Adipocyte (in vitro differentiated cells): ENCODE measurements around the gene PKDCC.

Experiments used
- DNase-seq: peaks from one replicate; pipeline ENCODE4 v3.0.0-alpha.2; 2015; ENCODE audit warnings: low read depth
- H3K27me3 ChIP-seq: replicated peaks from 2 replicates; pipeline ENCODE4 v1.7.0; 2013; ENCODE audit warnings: mild to moderate bottlenecking, low read length, moderate library complexity; ENCODE audit not compliant: control insufficient read depth, insufficient read depth
- H3K36me3 ChIP-seq: 2 replicates; pipeline ENCODE4 v1.7.0; 2013; ENCODE audit warnings: low read length, mild to moderate bottlenecking, moderate library complexity; ENCODE audit not compliant: control insufficient read depth, insufficient read depth, severe bottlenecking
- H3K4me1 ChIP-seq: 2 replicates; pipeline ENCODE4 v1.7.0; 2013; ENCODE audit warnings: mild to moderate bottlenecking, low read length, moderate library complexity; ENCODE audit not compliant: control insufficient read depth, insufficient read depth
- H3K4me3 ChIP-seq: 2 replicates; pipeline ENCODE4 v1.7.0; 2013; ENCODE audit warnings: mild to moderate bottlenecking, low read length, moderate library complexity
- H3K9ac ChIP-seq: 2 replicates; pipeline ENCODE4 v1.7.0; 2013; ENCODE audit warnings: mild to moderate bottlenecking, low read length, moderate library complexity
- H3K9me3 ChIP-seq: 2 replicates; pipeline ENCODE4 v1.7.0; 2013; ENCODE audit warnings: mild to moderate bottlenecking, low read length, moderate library complexity; ENCODE audit not compliant: control insufficient read depth

Gene PKDCC

GRCh38 chr2:42085706-42086487, 38.1 kb downstream of the PKDCC start:
- H3K9ac ChIP-seq: peak overlapping the region; percentile 41
- H3K4me1 ChIP-seq: peaks cover 16% of the 10 kb centered on the region
- DNase-seq: no peak
- H3K4me3 ChIP-seq: no peak overlapping the region
- H3K27me3 ChIP-seq: no peaks in the 10 kb centered on the region
- no peaks in the 10 kb centered on the region for H3K36me3 ChIP-seq
- H3K9me3 ChIP-seq: no peaks in the 10 kb centered on the region

- no peaks in the 10 kb centered on the region for H3K9me3 ChIP-seq
- peak overlapping the region; percentile 41 for H3K9ac ChIP-seq
- no peaks in the 10 kb centered on the region for H3K27me3 ChIP-seq
- H3K36me3 ChIP-seq: no peaks in the 10 kb centered on the region
- H3K4me3 ChIP-seq: no peak overlapping the region
- peak; percentile 84 for DNase-seq
- peaks cover 16% of the 10 kb centered on the region for H3K4me1 ChIP-seq
These were observed 38.7 kb downstream of the PKDCC start for GRCh38 chr2:42086500-42086953.

- DNase-seq: no peak
- no peaks in the 10 kb centered on the region for H3K9me3 ChIP-seq
- no peaks in the 10 kb centered on the region for H3K27me3 ChIP-seq
- H3K36me3 ChIP-seq: no peaks in the 10 kb centered on the region
- peaks cover 22% of the 10 kb centered on the region for H3K4me1 ChIP-seq
- H3K9ac ChIP-seq: peak overlapping the region; percentile 10
- H3K4me3 ChIP-seq: no peak overlapping the region
These were observed 39.5 kb downstream of the PKDCC start for GRCh38 chr2:42087137-42087856.

GRCh38 chr2:42087857-42088195, 40.0 kb downstream of the PKDCC start:
- Histone ChIP-seq H3K9me3 (no peaks in the 10 kb centered on the region), H3K4me1 (peaks cover 25% of the 10 kb centered on the region), H3K9ac (no peak overlapping the region), H3K36me3 (no peaks in the 10 kb centered on the region), H3K4me3 (no peak overlapping the region), H3K27me3 (no peaks in the 10 kb centered on the region)
- no peak for DNase-seq

GRCh38 chr2:42089340-42089925, 41.6 kb downstream of the PKDCC start:
- Histone ChIP-seq H3K36me3 (no peaks in the 10 kb centered on the region), H3K27me3 (no peaks in the 10 kb centered on the region), H3K4me3 (no peak overlapping the region), H3K4me1 (peaks cover 25% of the 10 kb centered on the region), H3K9ac (no peak overlapping the region), H3K9me3 (no peaks in the 10 kb centered on the region)
- DNase-seq: peak; percentile 34

GRCh38 chr2:42090216-42090615, 42.4 kb downstream of the PKDCC start:
- Histone ChIP-seq H3K27me3 (no peaks in the 10 kb centered on the region), H3K4me3 (no peak overlapping the region), H3K9me3 (no peaks in the 10 kb centered on the region), H3K4me1 (peaks cover 21% of the 10 kb centered on the region), H3K9ac (no peak overlapping the region), H3K36me3 (no peaks in the 10 kb centered on the region)
- DNase-seq: no peak

- H3K9ac ChIP-seq: no peak overlapping the region
- no peaks in the 10 kb centered on the region for H3K9me3 ChIP-seq
- peaks cover 9% of the 10 kb centered on the region for H3K4me1 ChIP-seq
- H3K27me3 ChIP-seq: no peaks in the 10 kb centered on the region
- H3K4me3 ChIP-seq: no peak overlapping the region
- DNase-seq: no peak
- H3K36me3 ChIP-seq: no peaks in the 10 kb centered on the region
These were observed 43.9 kb downstream of the PKDCC start for GRCh38 chr2:42091671-42092070.

GRCh38 chr2:42092084-42092996, 44.5 kb downstream of the PKDCC start:
- no peak overlapping the region for H3K9ac ChIP-seq
- H3K27me3 ChIP-seq: no peaks in the 10 kb centered on the region
- no peaks in the 10 kb centered on the region for H3K9me3 ChIP-seq
- H3K4me3 ChIP-seq: no peak overlapping the region
- DNase-seq: peak; percentile 42
- H3K4me1 ChIP-seq: peaks cover 9% of the 10 kb centered on the region
- H3K36me3 ChIP-seq: no peaks in the 10 kb centered on the region

- no peak overlapping the region for H3K4me3 ChIP-seq
- H3K9ac ChIP-seq: no peak overlapping the region
- peaks cover 22% of the 10 kb centered on the region for H3K4me1 ChIP-seq
- H3K36me3 ChIP-seq: no peaks in the 10 kb centered on the region
- no peak for DNase-seq
- H3K27me3 ChIP-seq: no peaks in the 10 kb centered on the region
- H3K9me3 ChIP-seq: no peaks in the 10 kb centered on the region
These were observed 46.3 kb downstream of the PKDCC start for GRCh38 chr2:42094114-42094513.

GRCh38 chr2:42095923-42096408, 48.1 kb downstream of the PKDCC start:
- H3K4me3 ChIP-seq: no peak overlapping the region
- no peaks in the 10 kb centered on the region for H3K27me3 ChIP-seq
- H3K36me3 ChIP-seq: no peaks in the 10 kb centered on the region
- H3K9ac ChIP-seq: no peak overlapping the region
- H3K9me3 ChIP-seq: no peaks in the 10 kb centered on the region
- H3K4me1 ChIP-seq: peaks cover 27% of the 10 kb centered on the region
- DNase-seq: peak; percentile 93
